ENCODE results near the gene ATP7B. TPM values are rescaled to one million over a fixed set of nuclear protein-coding genes. Genes with fewer than 3 reads are reported as not detected.

ATP7B gene
- total RNA-seq, 2 experiments from 2014 or later, result 0.40 to 0.76 TPM

GRCh38 chr13:52001120-52001731 lies 10.0 kb downstream of the ATP7B start:
- peak; percentile 75 for DNase-seq (ENCODE audit: low spot score)
- ChIA-PET CTCF (ENCODE audit: unreplicated experiment) (no interaction called here), POLR2A (no interaction called here)
- Histone ChIP-seq H3K4me1 (ENCODE audit: insufficient read depth, low read length, poor library complexity, severe bottlenecking) (no peaks in the 10 kb centered on the region), H3K9me2 (ENCODE audit: insufficient read depth, low read length) (no peaks in the 10 kb centered on the region), H3K4me3 (ENCODE audit: low read depth, low read length, poor library complexity, severe bottlenecking) (no peak overlapping the region), H3K4me2 (ENCODE audit: low read length) (no peak overlapping the region), H3K27ac (ENCODE audit: low read depth, low read length, poor library complexity, severe bottlenecking) (no peak overlapping the region), H3K79me2 (ENCODE audit: insufficient read depth, low read depth, low read length) (no peaks in the 10 kb centered on the region), H2AFZ (ENCODE audit: low read length) (no peak overlapping the region), H4K20me1 (ENCODE audit: insufficient read depth, low read length) (no peaks in the 10 kb centered on the region), H3K36me3 (ENCODE audit: insufficient read depth, low read length) (no peaks in the 10 kb centered on the region), H3K9me3 (ENCODE audit: low read length) (no peaks in the 10 kb centered on the region)
- no TSS peak for BruUV-seq (replicated peaks)
- TF ChIP-seq EZH2phosphoT487 (IDR thresholded peaks at IDR 0.05; ENCODE audit: borderline replicate concordance, low read depth, low read length) (no peak), CTCF (conservative IDR thresholded peaks at IDR 0.05; ENCODE audit: low read length) (peak; percentile 85)
- intact Hi-C loops (cut with micrococcal nuclease; ENCODE audit: unreplicated experiment), result loop anchor here (2.0 to 5.0 kb wide), 3 partner anchors 126 to 236 kb away; no protein-coding TSS in a partner anchor

GRCh38 chr13:51999921-52000320 lies 11.3 kb downstream of the ATP7B start:
- no peak for TF ChIP-seq EZH2phosphoT487 (IDR thresholded peaks at IDR 0.05; ENCODE audit: borderline replicate concordance, low read depth, low read length)
- TF ChIP-seq CTCF (conservative IDR thresholded peaks at IDR 0.05; ENCODE audit: low read length), result no peak
- POLR2A ChIA-PET, result no interaction called here
- intact Hi-C loops (cut with micrococcal nuclease; ENCODE audit: unreplicated experiment), result loop anchor here (2.0 to 5.0 kb wide), 3 partner anchors 127 to 237 kb away; no protein-coding TSS in a partner anchor

GRCh38 chr13:51999510-51999911 lies 11.7 kb downstream of the ATP7B start:
- POLR2A ChIA-PET, result no interaction called here
- Histone ChIP-seq H3K4me1 (ENCODE audit: insufficient read depth, low read length, poor library complexity, severe bottlenecking) (no peaks in the 10 kb centered on the region), H2AFZ (ENCODE audit: low read length) (no peak overlapping the region), H3K9me3 (ENCODE audit: low read length) (no peaks in the 10 kb centered on the region), H3K9me2 (ENCODE audit: insufficient read depth, low read length) (no peaks in the 10 kb centered on the region), H3K4me2 (ENCODE audit: low read length) (no peak overlapping the region), H4K20me1 (ENCODE audit: insufficient read depth, low read length) (no peaks in the 10 kb centered on the region; the same call in 1 of the 2 replicates), H3K27ac (ENCODE audit: low read depth, low read length, poor library complexity, severe bottlenecking) (no peak overlapping the region), H3K36me3 (ENCODE audit: insufficient read depth, low read length) (no peaks in the 10 kb centered on the region), H3K79me2 (ENCODE audit: insufficient read depth, low read depth, low read length) (no peaks in the 10 kb centered on the region), H3K4me3 (ENCODE audit: low read depth, low read length, poor library complexity, severe bottlenecking) (no peak overlapping the region)
- CTCF ChIA-PET (ENCODE audit: unreplicated experiment), result no interaction called here
- BruUV-seq (replicated peaks), result no TSS peak
- TF ChIP-seq EZH2phosphoT487 (IDR thresholded peaks at IDR 0.05; ENCODE audit: borderline replicate concordance, low read depth, low read length) (no peak), CTCF (conservative IDR thresholded peaks at IDR 0.05; ENCODE audit: low read length) (no peak)
- no peak for DNase-seq (ENCODE audit: low spot score)
- intact Hi-C loops (cut with micrococcal nuclease; ENCODE audit: unreplicated experiment), result no loop called here

More at GRCh38 chr13:51999921-52000320, 11.3 kb downstream of the ATP7B start:
- no peaks in the 10 kb centered on the region for H3K9me3 ChIP-seq (ENCODE audit: low read length)
- no peaks in the 10 kb centered on the region for H3K79me2 ChIP-seq (ENCODE audit: insufficient read depth, low read depth, low read length)
- no peak overlapping the region for H2AFZ ChIP-seq (ENCODE audit: low read length)
- H3K36me3 ChIP-seq (ENCODE audit: insufficient read depth, low read length), result no peaks in the 10 kb centered on the region
- no peak for DNase-seq (ENCODE audit: low spot score)
- no peak overlapping the region for H3K27ac ChIP-seq (ENCODE audit: low read depth, low read length, poor library complexity, severe bottlenecking)
- H3K9me2 ChIP-seq (ENCODE audit: insufficient read depth, low read length), result no peaks in the 10 kb centered on the region
- H4K20me1 ChIP-seq (ENCODE audit: insufficient read depth, low read length), result no peaks in the 10 kb centered on the region; the same call in 1 of the 2 replicates
- no peak overlapping the region for H3K4me2 ChIP-seq (ENCODE audit: low read length)
- no peaks in the 10 kb centered on the region for H3K4me1 ChIP-seq (ENCODE audit: insufficient read depth, low read length, poor library complexity, severe bottlenecking)
- no peak overlapping the region for H3K4me3 ChIP-seq (ENCODE audit: low read depth, low read length, poor library complexity, severe bottlenecking)
- CTCF ChIA-PET (ENCODE audit: unreplicated experiment), result no interaction called here
- BruUV-seq (replicated peaks), result no TSS peak
